ENCODE data around the gene ADSL.

GRCh38 chr22:40434106-40434505 is 87.8 kb downstream of the ADSL start:
- no peak for TF ChIP-seq CTCF (IDR thresholded peaks at IDR 0.05)
- TF ChIP-seq ZFX (IDR thresholded peaks at IDR 0.05; ENCODE audit: borderline replicate concordance) = no peak

Data from 22Rv1 (cell line).